ENCODE data around the gene RDH16. TPM values are rescaled to one million over a fixed set of nuclear protein-coding genes. Genes with fewer than 3 reads are reported as not detected.
"Not testable (repeated sequence)": the region's sequence is repeated elsewhere in the genome, so short reads cannot be mapped to it uniquely, and the experiment has no call there.

The RDH16 gene
- total and polyA plus RNA-seq, 2 donors (not counting 3 experiments of a cell fraction or from before 2014, with no cell fraction given) = 0.08 to 0.29 TPM

DNA sequence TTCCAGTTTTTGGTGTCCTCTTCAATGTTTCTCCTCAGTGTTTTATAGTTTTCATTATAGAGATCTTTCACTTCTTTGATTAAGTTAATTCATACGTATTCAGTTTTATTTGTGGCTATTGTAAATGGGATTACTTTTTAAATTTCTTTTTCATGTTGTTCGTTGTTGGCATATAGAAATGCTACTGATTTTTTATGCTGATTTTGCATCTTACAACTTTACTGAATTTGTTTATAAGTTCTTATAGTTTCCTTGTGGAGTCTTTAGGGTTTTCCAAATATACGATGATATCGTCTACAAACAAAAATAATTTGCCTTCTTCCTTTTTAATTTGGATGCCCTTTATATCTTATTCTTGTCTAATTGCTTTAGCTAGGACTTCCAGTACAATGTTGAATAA is 13.5 kb downstream of the RDH16 start:
- DNase-seq (ENCODE audit: low read depth, low spot score) (no peak), FAIRE-seq (no peak)
- Histone ChIP-seq H4K20me1 (replicated peaks; ENCODE audit: control insufficient read depth, extremely low read depth, insufficient read depth, low read length) (no peaks in the 10 kb centered on the region), H2AFZ (ENCODE audit: low read depth, low read length) (no peak overlapping the region), H3K4me3 (replicated peaks in 1 of 3; ENCODE audit: insufficient read depth in 1 of 3, low read depth in 1 of 3, low read length in 3 of 3) (no peak overlapping the region), H3K79me2 (ENCODE audit: control insufficient read depth, insufficient read depth, low read length) (no peaks in the 10 kb centered on the region), H3K27me3 (ENCODE audit: control insufficient read depth in 2 of 2, insufficient read depth in 2 of 2, low read length in 2 of 2) (peaks cover 6 to 9% of the 10 kb centered on the region in 2 experiments), H3K9me1 (replicated peaks; ENCODE audit: control insufficient read depth, extremely low read depth, insufficient read depth, low read length) (no peaks in the 10 kb centered on the region), H3K27ac (ENCODE audit: insufficient read depth, low read depth, low read length) (no peak overlapping the region), H3K9me3 (replicated peaks; ENCODE audit: control insufficient read depth, insufficient read depth, low read length) (no peaks in the 10 kb centered on the region), H3K4me2 (ENCODE audit: insufficient read depth, low read length) (no peak overlapping the region), H3K9ac (replicated peaks; ENCODE audit: extremely low read depth, insufficient read depth, low read length) (no peak overlapping the region), H3K4me1 (ENCODE audit: control insufficient read depth, extremely low read depth, insufficient read depth, low read length) (no peaks in the 10 kb centered on the region), H3K36me3 (ENCODE audit: control insufficient read depth in 2 of 2, extremely low read depth in 1 of 2, insufficient read depth in 2 of 2, low read length in 2 of 2) (no peaks in the 10 kb centered on the region)
- ChIA-PET POLR2A (no interaction called here), CTCF (no interaction called here)
- intact Hi-C loops (cut with micrococcal nuclease) (no loop called here), dilution Hi-C loops (cut with MboI; ENCODE audit: extremely low pct_ligation_motif_present, low sequenced_read_pairs) (no loop called here)
- BruUV-seq (replicated peaks) = no TSS peak
- TF ChIP-seq, protein P1, sequence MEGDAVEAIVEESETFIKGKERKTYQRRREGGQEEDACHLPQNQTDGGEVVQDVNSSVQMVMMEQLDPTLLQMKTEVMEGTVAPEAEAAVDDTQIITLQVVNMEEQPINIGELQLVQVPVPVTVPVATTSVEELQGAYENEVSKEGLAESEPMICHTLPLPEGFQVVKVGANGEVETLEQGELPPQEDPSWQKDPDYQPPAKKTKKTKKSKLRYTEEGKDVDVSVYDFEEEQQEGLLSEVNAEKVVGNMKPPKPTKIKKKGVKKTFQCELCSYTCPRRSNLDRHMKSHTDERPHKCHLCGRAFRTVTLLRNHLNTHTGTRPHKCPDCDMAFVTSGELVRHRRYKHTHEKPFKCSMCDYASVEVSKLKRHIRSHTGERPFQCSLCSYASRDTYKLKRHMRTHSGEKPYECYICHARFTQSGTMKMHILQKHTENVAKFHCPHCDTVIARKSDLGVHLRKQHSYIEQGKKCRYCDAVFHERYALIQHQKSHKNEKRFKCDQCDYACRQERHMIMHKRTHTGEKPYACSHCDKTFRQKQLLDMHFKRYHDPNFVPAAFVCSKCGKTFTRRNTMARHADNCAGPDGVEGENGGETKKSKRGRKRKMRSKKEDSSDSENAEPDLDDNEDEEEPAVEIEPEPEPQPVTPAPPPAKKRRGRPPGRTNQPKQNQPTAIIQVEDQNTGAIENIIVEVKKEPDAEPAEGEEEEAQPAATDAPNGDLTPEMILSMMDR (IDR thresholded peaks at IDR 0.05; ENCODE audit: extremely low read depth in 1 of 2, insufficient read depth in 1 of 2, low read depth in 1 of 2, low read length in 2 of 2) = no peak
- TF ChIP-seq JUN (IDR thresholded peaks at IDR 0.05; ENCODE audit: borderline replicate concordance, insufficient read depth, insufficient read length, low read depth) = no peak
- no peak for TF ChIP-seq FOS (IDR thresholded peaks at IDR 0.05; ENCODE audit: borderline replicate concordance, insufficient read depth, low read length)
- TF ChIP-seq MYC (IDR thresholded peaks at IDR 0.05; ENCODE audit: low read depth, low read length) = no peak
- TF ChIP-seq, protein P2, sequence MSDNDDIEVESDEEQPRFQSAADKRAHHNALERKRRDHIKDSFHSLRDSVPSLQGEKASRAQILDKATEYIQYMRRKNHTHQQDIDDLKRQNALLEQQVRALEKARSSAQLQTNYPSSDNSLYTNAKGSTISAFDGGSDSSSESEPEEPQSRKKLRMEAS (IDR thresholded peaks at IDR 0.05; ENCODE audit: insufficient read depth, insufficient read length) = no peak
- no peak for TF ChIP-seq EZH2 (IDR thresholded peaks at IDR 0.05; ENCODE audit: borderline replicate concordance, low read depth, low read length, severe bottlenecking)
- no peak for TF ChIP-seq GATA2 (IDR thresholded peaks at IDR 0.05; ENCODE audit: insufficient read depth, insufficient read length, low read depth, low read length)
- TF ChIP-seq POLR2A (IDR thresholded peaks at IDR 0.05; ENCODE audit: low read depth, low read length) = no peak
- TF ChIP-seq POLR2AphosphoS5 (IDR thresholded peaks at IDR 0.05; ENCODE audit: insufficient read depth, low read depth, low read length) = no peak

DNA sequence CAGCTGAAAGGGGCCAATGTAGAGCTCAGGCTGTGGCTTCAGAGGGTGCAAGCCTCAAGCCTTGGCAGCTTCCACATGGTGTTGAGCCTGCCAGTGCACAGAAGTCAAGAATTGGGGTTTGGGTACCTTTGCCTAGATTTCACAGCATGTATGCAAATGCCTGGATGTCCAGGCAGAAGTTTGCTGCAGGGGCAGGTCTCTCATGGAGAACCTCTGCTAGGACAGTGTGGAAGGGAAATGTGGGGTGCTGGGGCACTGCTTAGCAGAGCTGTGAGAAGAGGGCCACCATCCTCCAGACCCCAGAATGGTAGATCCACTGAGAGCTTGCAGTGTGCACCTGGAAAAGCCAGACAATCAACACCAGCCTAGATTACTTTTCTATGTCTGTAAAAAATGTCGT is 14.0 kb downstream of the RDH16 start:
- H3K9me1 ChIP-seq (replicated peaks; ENCODE audit: control insufficient read depth, extremely low read depth, insufficient read depth, low read length); FAIRE-seq; H3K27ac ChIP-seq (ENCODE audit: insufficient read depth, low read depth, low read length); H3K79me2 ChIP-seq (ENCODE audit: control insufficient read depth, insufficient read depth, low read length); H3K27me3 ChIP-seq (ENCODE audit: control insufficient read depth in 2 of 2, insufficient read depth in 2 of 2, low read length in 2 of 2); dilution Hi-C loops (cut with MboI; ENCODE audit: extremely low pct_ligation_motif_present, low sequenced_read_pairs); POLR2A ChIA-PET; H3K36me3 ChIP-seq (ENCODE audit: control insufficient read depth in 2 of 2, extremely low read depth in 1 of 2, insufficient read depth in 2 of 2, low read length in 2 of 2); DNase-seq (ENCODE audit: low read depth, low spot score); H3K4me2 ChIP-seq (ENCODE audit: insufficient read depth, low read length); H3K9me3 ChIP-seq (replicated peaks; ENCODE audit: control insufficient read depth, insufficient read depth, low read length); H3K4me1 ChIP-seq (ENCODE audit: control insufficient read depth, extremely low read depth, insufficient read depth, low read length); BruUV-seq (replicated peaks); H3K9ac ChIP-seq (replicated peaks; ENCODE audit: extremely low read depth, insufficient read depth, low read length); H2AFZ ChIP-seq (ENCODE audit: low read depth, low read length); H3K4me3 ChIP-seq (replicated peaks in 1 of 3; ENCODE audit: insufficient read depth in 1 of 3, low read depth in 1 of 3, low read length in 3 of 3); H4K20me1 ChIP-seq (replicated peaks; ENCODE audit: control insufficient read depth, extremely low read depth, insufficient read depth, low read length); intact Hi-C loops (cut with micrococcal nuclease); CTCF ChIA-PET: not testable (repeated sequence)
